ENCODE measurements around the gene ANG.
A peak's percentile ranks its signal among the peaks of the same experiment; 100 is the strongest.

Gene ANG

GRCh38 chr14:20682435-20683124 is 6.0 kb upstream of the ANG start:
- peak overlapping the region; percentile 88 for H3K4me3 ChIP-seq (ENCODE audit: low read depth, low read length)
- peak; percentile 96 for DNase-seq (ENCODE audit: low read depth)
- TF ChIP-seq, protein P1, sequence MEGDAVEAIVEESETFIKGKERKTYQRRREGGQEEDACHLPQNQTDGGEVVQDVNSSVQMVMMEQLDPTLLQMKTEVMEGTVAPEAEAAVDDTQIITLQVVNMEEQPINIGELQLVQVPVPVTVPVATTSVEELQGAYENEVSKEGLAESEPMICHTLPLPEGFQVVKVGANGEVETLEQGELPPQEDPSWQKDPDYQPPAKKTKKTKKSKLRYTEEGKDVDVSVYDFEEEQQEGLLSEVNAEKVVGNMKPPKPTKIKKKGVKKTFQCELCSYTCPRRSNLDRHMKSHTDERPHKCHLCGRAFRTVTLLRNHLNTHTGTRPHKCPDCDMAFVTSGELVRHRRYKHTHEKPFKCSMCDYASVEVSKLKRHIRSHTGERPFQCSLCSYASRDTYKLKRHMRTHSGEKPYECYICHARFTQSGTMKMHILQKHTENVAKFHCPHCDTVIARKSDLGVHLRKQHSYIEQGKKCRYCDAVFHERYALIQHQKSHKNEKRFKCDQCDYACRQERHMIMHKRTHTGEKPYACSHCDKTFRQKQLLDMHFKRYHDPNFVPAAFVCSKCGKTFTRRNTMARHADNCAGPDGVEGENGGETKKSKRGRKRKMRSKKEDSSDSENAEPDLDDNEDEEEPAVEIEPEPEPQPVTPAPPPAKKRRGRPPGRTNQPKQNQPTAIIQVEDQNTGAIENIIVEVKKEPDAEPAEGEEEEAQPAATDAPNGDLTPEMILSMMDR (conservative IDR thresholded peaks at IDR 0.05; ENCODE audit: low read depth, low read length), result no peak

DNA sequence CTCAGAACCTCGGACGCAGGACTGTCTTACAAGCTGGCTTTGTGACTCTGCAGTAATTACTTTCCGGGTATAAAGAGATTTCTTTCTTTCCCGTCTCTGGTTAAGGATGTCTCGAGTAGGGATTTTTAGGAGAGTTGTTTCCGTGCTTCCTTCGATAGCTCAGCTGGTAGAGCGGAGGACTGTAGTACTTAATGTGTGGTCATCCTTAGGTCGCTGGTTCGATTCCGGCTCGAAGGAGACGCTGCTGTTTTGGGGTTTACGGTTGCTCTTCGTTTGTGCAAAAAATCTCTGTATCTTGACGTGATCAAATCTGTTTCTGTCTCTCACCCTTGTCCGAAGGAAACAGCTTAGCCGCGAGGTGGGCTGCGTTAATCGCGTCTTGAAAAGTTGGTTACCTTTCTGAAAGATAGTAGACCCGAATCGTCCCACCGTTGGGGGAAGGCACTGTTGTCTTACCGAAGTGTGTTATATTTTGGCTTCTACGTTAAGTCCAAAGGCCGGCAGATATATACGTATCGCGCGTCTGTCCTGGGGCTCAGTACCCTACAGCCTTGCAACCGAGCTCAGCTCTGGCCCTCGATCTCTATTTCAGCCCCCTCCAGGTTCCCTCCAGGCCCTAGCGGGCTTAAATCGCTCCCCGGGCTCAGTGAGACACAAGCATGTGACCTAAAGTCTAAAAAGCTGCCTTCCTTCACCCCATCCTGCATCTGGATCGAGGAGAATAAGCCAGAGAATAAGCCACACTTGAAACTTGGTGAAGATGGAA is 5.3 kb upstream of the ANG start:
- H3K4me3 ChIP-seq (ENCODE audit: low read depth, low read length), result peak overlapping the region; percentile 88
- peak; percentile 95 for DNase-seq (ENCODE audit: low read depth)
- TF ChIP-seq, protein P1 (conservative IDR thresholded peaks at IDR 0.05; ENCODE audit: low read depth, low read length), result no peak

- TF ChIP-seq, protein P1 (conservative IDR thresholded peaks at IDR 0.05; ENCODE audit: low read depth, low read length), result no peak
- peak within 1 kb of the TSS; percentile 88 for H3K4me3 ChIP-seq (ENCODE audit: low read depth, low read length)
- DNase-seq (ENCODE audit: low read depth), result peak; percentile 92
Observed at GRCh38 chr14:20683891-20684661, 4.5 kb upstream of the ANG start, which contains the start of gene RNASE4. Gene RNASE4 (plus strand): TSS chr14:20684560. CDS start chr14:20699372, 14,812 bp downstream.

- TF ChIP-seq, protein P1 (conservative IDR thresholded peaks at IDR 0.05; ENCODE audit: low read depth, low read length), result no peak
- DNase-seq (ENCODE audit: low read depth), result peak; percentile 52
- H3K4me3 ChIP-seq (ENCODE audit: low read depth, low read length), result peak overlapping the region; percentile 88
Observed at GRCh38 chr14:20684662-20685456, 3.7 kb upstream of the ANG start.

DNA sequence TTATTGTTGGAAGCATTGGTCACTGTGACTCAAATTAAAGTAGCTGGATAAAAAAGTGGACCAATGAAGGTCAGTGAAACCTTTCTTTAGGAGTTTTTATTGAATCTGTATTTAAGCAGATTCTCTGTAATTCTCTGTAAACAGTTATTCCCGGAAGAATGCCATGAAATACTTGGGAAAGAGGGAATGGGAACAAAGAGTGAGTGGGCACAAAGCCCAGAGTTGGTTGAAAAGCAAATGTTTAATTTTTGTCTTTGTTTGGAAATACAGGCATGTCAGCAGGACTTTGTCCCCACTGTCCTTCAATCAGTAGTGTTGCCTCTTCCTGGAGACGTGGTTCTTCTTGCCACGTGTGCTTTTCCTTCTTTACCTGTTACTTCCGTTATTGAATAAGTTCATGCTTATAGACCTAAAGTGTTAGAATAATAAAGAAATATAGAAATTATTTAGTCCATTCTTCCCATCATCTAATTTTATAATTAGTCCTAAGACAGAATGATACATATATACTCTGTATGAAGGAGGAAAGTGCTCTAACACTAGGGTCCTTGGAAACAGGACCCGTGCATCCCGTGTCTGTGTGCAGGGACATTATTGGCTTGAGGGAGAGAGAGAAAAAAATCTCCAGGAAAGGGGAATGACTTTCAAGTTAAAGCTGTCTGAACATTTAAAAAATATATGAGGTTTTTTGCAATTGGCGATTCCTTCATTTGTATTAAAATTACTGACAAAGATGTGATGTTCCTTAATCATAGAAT is 2.0 kb upstream of the ANG start:
- TF ChIP-seq, protein P1 (conservative IDR thresholded peaks at IDR 0.05; ENCODE audit: low read depth, low read length), result no peak

More for the DNA sequence above, 2.0 kb upstream of the ANG start:
- no peak for DNase-seq (ENCODE audit: low read depth)
- H3K4me3 ChIP-seq (ENCODE audit: low read depth, low read length), result no peak overlapping the region

Measured in choroid plexus epithelial cell (primary cell).